Loucy (cell line): Measurements from ENCODE around the gene FAM168A.

ENCODE experiments used
- H2AFZ ChIP-seq: fragments of 200-600 bp; sonication (generic); 2 replicates; pipeline ENCODE4 v1.6.0; 2016; ENCODE audit warnings: antibody characterized with exemption, mild to moderate bottlenecking, low read length, moderate library complexity
- H3F3A ChIP-seq: fragments of 200-600 bp; 2 replicates; pipeline ENCODE4 v1.6.0; 2016; ENCODE audit warnings: antibody characterized with exemption, low read depth, mild to moderate bottlenecking
- H3K27me3 ChIP-seq: fragments of 200-600 bp; sonication (generic); 2 replicates; pipeline ENCODE4 v1.6.1; 2014; ENCODE audit warnings: low read length, mild to moderate bottlenecking; ENCODE audit not compliant: insufficient read depth, poor library complexity, severe bottlenecking
- H3K36me3 ChIP-seq: fragments of 200-600 bp; sonication (generic); 2 replicates; pipeline ENCODE4 v1.6.1; 2016; ENCODE audit warnings: low read length; ENCODE audit not compliant: insufficient read depth
- H3K4me1 ChIP-seq: fragments of 200-600 bp; sonication (generic); 2 replicates; pipeline ENCODE4 v1.5.1; 2014; ENCODE audit warnings: low read length, mild to moderate bottlenecking; ENCODE audit not compliant: insufficient read depth, poor library complexity, severe bottlenecking
- H3K4me2 ChIP-seq: fragments of 200-600 bp; sonication (generic); 2 replicates; pipeline ENCODE4 v1.6.0; 2014; ENCODE audit warnings: antibody characterized with exemption, low read length, low read depth, mild to moderate bottlenecking; ENCODE audit not compliant: poor library complexity, severe bottlenecking
- H3K4me3 ChIP-seq: fragments of 200-600 bp; sonication (generic); 2 replicates; pipeline ENCODE4 v1.5.1; 2014; ENCODE audit warnings: low read length, mild to moderate bottlenecking, mixed read lengths; ENCODE audit not compliant: poor library complexity, severe bottlenecking
- H3K79me2 ChIP-seq: fragments of 200-600 bp; sonication (generic); 2 replicates; pipeline ENCODE4 v1.6.1; 2014; ENCODE audit warnings: low read length; ENCODE audit not compliant: insufficient read depth
- H3K9ac ChIP-seq: fragments of 200-600 bp; sonication (generic); 2 replicates; pipeline ENCODE4 v1.6.0; 2014; ENCODE audit warnings: mild to moderate bottlenecking, low read depth, low read length, moderate library complexity; ENCODE audit not compliant: poor library complexity, severe bottlenecking
- H3K9me2 ChIP-seq: fragments of 200-600 bp; sonication (generic); replicated peaks from 2 replicates; pipeline ENCODE4 v1.6.1; 2016; ENCODE audit warnings: low read depth, low read length, mixed read lengths
- H3K9me3 ChIP-seq: fragments of 200-600 bp; sonication (generic); 2 replicates; pipeline ENCODE4 v1.6.1; 2014; ENCODE audit warnings: mild to moderate bottlenecking, antibody characterized with exemption, low read length, low read depth; ENCODE audit not compliant: insufficient read depth
- H4K20me1 ChIP-seq: fragments of 200-600 bp; sonication (generic); 2 replicates; pipeline ENCODE4 v1.6.0; 2014; ENCODE audit warnings: antibody characterized with exemption, low read length, mild to moderate bottlenecking; ENCODE audit not compliant: insufficient read depth, poor library complexity, severe bottlenecking
- EZH2phosphoT487 ChIP-seq: fragments of 200-600 bp; IDR thresholded peaks from 2 replicates; pipeline ENCODE4 v1.6.1; 2018; ENCODE audit warnings: antibody characterized with exemption, mild to moderate bottlenecking, moderate library complexity, borderline replicate concordance
- TF ChIP-seq, protein P1 (sequence below): fragments of 200-600 bp; sonication (generic); conservative IDR thresholded peaks from 2 replicates; pipeline ENCODE4 v1.5.1; 2014; ENCODE audit warnings: mild to moderate bottlenecking, antibody characterized with exemption, low read length

Gene FAM168A

DNA sequence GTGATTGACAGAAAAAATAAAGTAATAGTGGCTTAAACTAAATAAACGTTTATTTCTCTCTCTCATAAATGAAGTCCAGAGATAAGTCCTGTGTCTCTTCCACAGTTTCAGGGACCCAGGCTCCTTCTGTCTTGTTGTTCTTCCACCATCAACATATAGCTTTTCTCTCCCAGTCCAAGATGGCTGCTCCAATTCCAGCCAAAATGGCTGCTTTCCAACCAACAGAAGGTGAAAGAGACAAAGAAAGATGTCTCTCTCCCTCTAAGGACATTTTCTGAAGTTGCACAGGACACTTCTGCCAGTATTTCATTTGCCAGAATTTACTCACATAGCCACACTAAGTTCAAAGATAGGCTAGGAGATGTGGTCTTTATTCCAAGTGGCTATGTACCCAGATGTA lies 39.1 kb upstream of the FAM168A start:
- Histone ChIP-seq H3K27me3 (no peaks in the 10 kb centered on the region), H3K4me3 (no peak overlapping the region), H3K4me2 (no peak overlapping the region), H2AFZ (peak overlapping the region; percentile 77), H3K9me2 (no peaks in the 10 kb centered on the region), H3K9me3 (no peaks in the 10 kb centered on the region), H3K79me2 (no peaks in the 10 kb centered on the region), H3F3A (no peaks in the 10 kb centered on the region), H3K4me1 (peaks cover 7% of the 10 kb centered on the region), H3K36me3 (no peaks in the 10 kb centered on the region), H3K9ac (no peak overlapping the region), H4K20me1 (no peaks in the 10 kb centered on the region)
- TF ChIP-seq EZH2phosphoT487, result no peak

- H3F3A ChIP-seq, result no peaks in the 10 kb centered on the region
- H3K36me3 ChIP-seq, result no peaks in the 10 kb centered on the region
- no peaks in the 10 kb centered on the region for H3K9me2 ChIP-seq
- TF ChIP-seq EZH2phosphoT487, result no peak
- TF ChIP-seq, protein P1, sequence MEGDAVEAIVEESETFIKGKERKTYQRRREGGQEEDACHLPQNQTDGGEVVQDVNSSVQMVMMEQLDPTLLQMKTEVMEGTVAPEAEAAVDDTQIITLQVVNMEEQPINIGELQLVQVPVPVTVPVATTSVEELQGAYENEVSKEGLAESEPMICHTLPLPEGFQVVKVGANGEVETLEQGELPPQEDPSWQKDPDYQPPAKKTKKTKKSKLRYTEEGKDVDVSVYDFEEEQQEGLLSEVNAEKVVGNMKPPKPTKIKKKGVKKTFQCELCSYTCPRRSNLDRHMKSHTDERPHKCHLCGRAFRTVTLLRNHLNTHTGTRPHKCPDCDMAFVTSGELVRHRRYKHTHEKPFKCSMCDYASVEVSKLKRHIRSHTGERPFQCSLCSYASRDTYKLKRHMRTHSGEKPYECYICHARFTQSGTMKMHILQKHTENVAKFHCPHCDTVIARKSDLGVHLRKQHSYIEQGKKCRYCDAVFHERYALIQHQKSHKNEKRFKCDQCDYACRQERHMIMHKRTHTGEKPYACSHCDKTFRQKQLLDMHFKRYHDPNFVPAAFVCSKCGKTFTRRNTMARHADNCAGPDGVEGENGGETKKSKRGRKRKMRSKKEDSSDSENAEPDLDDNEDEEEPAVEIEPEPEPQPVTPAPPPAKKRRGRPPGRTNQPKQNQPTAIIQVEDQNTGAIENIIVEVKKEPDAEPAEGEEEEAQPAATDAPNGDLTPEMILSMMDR, result no peak
- H2AFZ ChIP-seq, result peak overlapping the region; percentile 77; the same call in 1 of the 2 replicates
- no peaks in the 10 kb centered on the region for H3K9me3 ChIP-seq
- H3K79me2 ChIP-seq, result no peaks in the 10 kb centered on the region
- H3K9ac ChIP-seq, result no peak overlapping the region
- H3K4me3 ChIP-seq, result no peak overlapping the region
- H4K20me1 ChIP-seq, result no peaks in the 10 kb centered on the region
- no peak overlapping the region for H3K4me2 ChIP-seq
- H3K27me3 ChIP-seq, result no peaks in the 10 kb centered on the region
- H3K4me1 ChIP-seq, result peaks cover 7% of the 10 kb centered on the region
Observed at GRCh38 chr11:73636249-73636648, 38.3 kb upstream of the FAM168A start.

DNA sequence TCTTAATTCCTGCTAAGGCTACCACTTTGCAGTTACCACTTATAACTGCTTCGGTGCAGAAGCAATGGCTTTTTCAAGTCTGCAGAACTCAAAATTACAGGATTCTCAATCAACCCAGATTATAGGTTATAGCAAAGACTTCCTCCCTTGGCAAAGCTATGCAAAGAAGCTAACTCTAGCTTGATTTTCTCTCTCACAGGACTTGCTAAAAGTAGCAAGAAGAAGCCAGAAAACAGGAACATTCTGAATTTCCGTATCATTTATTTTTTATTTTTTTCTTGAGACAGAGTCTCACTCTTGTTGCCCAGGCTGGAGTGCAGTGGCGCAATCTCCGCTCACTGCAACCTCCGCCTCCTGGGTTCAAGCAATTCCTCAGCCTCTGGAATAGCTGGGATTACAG lies 37.8 kb upstream of the FAM168A start:
- H4K20me1 ChIP-seq, result no peaks in the 10 kb centered on the region
- H3K9me3 ChIP-seq, result no peaks in the 10 kb centered on the region
- no peak overlapping the region for H3K4me3 ChIP-seq
- no peaks in the 10 kb centered on the region for H3K9me2 ChIP-seq
- H3F3A ChIP-seq, result no peaks in the 10 kb centered on the region
- H3K4me1 ChIP-seq, result peaks cover 7% of the 10 kb centered on the region
- no peak overlapping the region for H2AFZ ChIP-seq
- no peak overlapping the region for H3K9ac ChIP-seq
- H3K27me3 ChIP-seq, result no peaks in the 10 kb centered on the region
- no peaks in the 10 kb centered on the region for H3K79me2 ChIP-seq
- H3K4me2 ChIP-seq, result no peak overlapping the region
- TF ChIP-seq, protein P1, result no peak
- TF ChIP-seq EZH2phosphoT487, result no peak
- no peaks in the 10 kb centered on the region for H3K36me3 ChIP-seq

GRCh38 chr11:73633999-73634398 lies 36.1 kb upstream of the FAM168A start:
- H3K4me1 ChIP-seq, result peaks cover 7% of the 10 kb centered on the region
- no peaks in the 10 kb centered on the region for H3F3A ChIP-seq
- no peaks in the 10 kb centered on the region for H4K20me1 ChIP-seq
- H3K27me3 ChIP-seq, result no peaks in the 10 kb centered on the region
- H3K9me2 ChIP-seq, result no peaks in the 10 kb centered on the region
- no peaks in the 10 kb centered on the region for H3K79me2 ChIP-seq
- no peaks in the 10 kb centered on the region for H3K36me3 ChIP-seq
- H2AFZ ChIP-seq, result peak overlapping the region; percentile 88
- no peaks in the 10 kb centered on the region for H3K9me3 ChIP-seq
- no peak overlapping the region for H3K9ac ChIP-seq
- H3K4me3 ChIP-seq, result no peak overlapping the region
- H3K4me2 ChIP-seq, result peak overlapping the region; percentile 22
- TF ChIP-seq, protein P1, result no peak
- TF ChIP-seq EZH2phosphoT487, result no peak
